Right renal pelvis (tissue), 4 donors: Measurements from ENCODE around the gene RNF157. TPM values are rescaled to one million over a fixed set of nuclear protein-coding genes. Genes with fewer than 3 reads are reported as not detected.
"Not testable (repeated sequence)": the region's sequence is repeated elsewhere in the genome, so short reads cannot be mapped to it uniquely, and the experiment has no call there.

ENCODE experiments used
- DNase-seq, 4 donors: peaks; one replicate each; pipeline ENCODE4 v3.0.0-alpha.2; 2013; ENCODE audit warnings: low read depth in 4 of 4, low spot score in 3 of 4, missing footprints in 1 of 4
- polyA plus RNA-seq, 4 donors: library from polyadenylated mRNA; unstranded; fragments of 120-200 nt; gene quantifications; one replicate each; pipeline ENCODE4 v1.2.1, GENCODE V29; 2013; ENCODE audit not compliant: insufficient read length in 4 of 4

The RNF157 gene
- polyA plus RNA-seq, 4 donors = 25.0 to 27.1 (median 26.6) TPM

GRCh38 chr17:76236603-76237002 is 3.7 kb downstream of the RNF157 start:
- no peak for DNase-seq

GRCh38 chr17:76235883-76236282 is 4.4 kb downstream of the RNF157 start:
- DNase-seq = no peak

GRCh38 chr17:76234354-76234679 is 6.0 kb downstream of the RNF157 start:
- DNase-seq = no peak

GRCh38 chr17:76233588-76234353 is 6.5 kb downstream of the RNF157 start:
- no peak for DNase-seq

DNA sequence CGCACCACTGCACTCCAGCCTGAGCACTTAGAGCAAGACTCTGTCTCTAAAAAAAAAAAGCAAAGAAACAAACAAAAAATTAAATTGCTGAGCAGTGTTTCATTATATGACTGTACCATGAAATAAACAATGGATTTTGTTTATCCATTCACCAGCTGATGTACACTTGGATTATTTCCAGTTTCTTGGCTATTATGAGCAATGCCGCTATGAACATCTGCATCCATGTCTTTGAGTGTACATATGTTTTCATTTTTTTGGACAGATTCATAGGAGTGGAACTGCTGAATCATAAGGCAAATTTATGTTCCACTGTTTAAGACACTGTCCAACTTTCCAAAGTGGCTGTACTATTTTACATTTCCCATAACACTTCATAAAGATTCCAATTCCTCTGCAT is 8.0 kb downstream of the RNF157 start:
- no peak for DNase-seq

DNA sequence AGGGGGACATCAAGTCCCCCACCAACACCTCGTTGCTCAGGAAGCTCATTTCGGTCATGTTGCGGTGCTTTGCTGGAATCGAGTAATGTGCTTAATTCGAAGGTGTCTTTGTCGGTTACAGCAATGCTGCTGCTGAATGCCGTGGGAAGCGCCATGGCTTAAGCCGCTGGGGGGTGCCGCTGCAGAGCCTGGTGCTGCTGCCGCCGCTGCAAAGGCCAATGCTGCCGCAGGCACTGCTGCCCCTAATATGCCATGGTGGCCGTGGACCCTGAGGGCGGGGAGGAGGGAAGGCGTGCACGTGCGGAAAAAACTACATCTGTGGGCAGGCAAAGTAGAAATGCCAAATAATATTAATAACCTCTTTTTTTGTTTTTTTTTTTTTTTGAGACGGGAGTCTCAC is 13.5 kb downstream of the RNF157 start:
- not testable (repeated sequence) for DNase-seq

DNA sequence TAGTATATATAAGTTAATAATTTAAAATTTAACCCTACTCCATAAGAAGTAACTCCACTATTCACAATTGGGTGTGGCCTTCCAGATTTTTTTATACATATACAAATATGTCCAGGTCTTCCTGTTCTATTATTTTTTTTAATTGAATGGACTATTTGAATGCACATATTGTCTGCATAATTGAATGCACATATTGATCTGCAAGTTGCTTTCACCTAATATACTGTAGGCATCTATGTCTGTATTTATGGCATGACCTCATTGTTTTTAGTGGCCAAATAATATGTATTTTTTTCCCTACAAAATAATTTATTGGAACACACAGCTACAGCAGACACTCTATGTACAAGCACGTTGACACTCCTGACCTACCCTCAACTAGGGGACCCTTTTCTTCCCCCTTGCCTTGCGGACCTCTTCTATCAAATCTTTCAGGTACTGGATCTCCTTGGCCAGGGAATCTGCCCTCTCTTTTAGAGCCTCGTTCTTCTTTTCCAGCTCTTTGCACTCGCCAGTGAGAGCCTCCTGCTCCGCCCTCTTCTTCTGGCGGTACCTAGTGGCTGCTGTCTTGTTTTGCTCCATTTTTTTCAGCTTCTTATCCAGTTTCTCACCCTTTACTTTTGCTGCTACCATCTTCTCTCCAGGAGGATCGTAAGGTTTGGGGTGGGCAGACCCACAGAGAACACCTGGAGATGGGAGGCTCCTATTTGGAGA is 14.8 kb downstream of the RNF157 start:
- not testable (repeated sequence) for DNase-seq

GRCh38 chr17:76223802-76224201 is 16.5 kb downstream of the RNF157 start:
- no peak for DNase-seq

DNA sequence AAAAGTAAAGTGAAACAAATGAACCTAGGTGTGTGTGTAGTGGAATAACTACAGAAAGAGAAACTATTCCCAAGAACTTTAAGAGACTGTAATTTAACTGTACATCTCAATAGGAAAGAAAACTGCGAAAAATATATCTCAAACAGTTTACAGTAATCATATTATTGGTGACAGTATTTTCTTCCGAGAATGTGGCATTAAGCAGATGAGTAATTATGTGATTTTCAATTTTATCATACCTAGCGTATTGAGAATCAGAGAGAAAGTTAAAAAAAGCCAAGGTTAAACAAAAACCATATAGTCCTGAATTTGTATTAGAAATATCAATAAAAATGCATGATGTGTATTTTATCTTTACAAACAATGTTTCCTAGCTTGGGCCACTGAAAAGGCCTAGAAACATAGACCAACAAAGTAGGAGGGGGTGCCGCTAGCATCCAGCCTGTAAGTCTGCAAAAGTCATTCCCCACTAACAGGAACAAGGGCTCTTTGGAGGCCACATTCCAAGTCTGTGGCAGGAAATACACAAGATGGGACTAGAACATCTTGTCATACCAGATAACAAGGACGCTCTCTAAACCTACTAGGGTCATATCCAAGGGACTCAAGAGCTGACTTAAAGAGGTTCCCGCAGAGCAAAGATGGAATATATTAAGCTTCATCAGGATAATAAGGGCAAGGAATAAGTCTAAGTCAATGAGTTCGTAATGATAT is 20.5 kb downstream of the RNF157 start:
- no peak for DNase-seq

- DNase-seq = no peak
Measured at GRCh38 chr17:76217081-76217480, 23.2 kb downstream of the RNF157 start.

DNA sequence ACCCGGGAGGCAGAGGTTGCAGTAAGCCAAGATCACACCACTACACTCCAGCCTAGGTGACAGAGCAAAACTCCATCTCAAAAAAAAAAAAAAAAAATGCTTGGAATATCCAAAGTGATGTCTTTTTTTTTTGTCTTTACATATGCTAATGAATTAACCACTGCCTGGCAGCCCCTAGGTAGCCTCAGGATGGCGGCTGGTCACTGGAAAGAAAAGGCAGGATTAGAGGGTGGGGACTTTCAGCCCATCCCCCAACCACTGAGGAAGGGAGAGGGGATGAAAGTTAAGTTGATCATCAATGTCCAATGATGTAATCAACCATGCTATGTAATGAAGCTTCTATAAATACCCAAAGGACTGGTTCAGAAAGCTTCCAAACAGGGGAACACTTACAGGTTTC is 26.8 kb downstream of the RNF157 start:
- no peak for DNase-seq

- DNase-seq = no peak
Measured at GRCh38 chr17:76208120-76208519, 32.2 kb downstream of the RNF157 start.

DNA sequence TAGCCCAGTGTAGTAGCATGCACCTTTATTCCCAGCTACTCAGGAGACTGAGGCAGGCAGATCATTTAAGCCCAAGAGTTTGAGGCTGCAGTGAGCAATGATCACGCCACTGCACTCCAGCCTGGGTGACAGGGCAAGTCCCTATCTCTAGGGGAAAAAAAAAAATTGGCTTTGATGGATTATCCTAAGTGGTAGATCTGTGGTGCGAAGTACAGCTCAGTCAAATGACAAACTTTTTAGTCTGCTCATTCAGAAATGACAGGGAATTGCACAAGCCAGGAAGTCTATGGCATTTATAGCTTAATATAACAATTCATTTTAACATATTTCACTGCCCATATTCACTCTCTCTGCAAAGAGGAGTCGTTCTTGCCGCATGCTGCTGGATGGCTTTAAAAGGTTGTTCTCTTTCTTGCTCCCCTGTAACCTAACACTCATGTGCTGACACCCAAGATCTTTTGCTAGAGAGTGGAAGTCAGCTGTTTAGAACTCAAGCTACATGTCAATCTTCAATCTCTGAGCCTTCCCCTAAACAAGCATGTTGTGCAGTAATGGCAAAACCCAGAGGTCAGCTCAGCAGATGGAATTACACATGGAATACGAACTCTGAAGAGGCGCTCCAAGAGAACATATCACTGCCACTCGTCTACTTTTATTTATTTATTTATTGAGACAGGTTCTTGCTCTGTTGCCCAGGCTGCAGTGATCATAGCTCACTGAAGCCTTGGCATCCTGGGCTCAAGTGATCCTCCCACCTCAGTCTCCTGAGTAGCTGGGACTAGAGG is 32.8 kb downstream of the RNF157 start:
- no peak for DNase-seq

DNA sequence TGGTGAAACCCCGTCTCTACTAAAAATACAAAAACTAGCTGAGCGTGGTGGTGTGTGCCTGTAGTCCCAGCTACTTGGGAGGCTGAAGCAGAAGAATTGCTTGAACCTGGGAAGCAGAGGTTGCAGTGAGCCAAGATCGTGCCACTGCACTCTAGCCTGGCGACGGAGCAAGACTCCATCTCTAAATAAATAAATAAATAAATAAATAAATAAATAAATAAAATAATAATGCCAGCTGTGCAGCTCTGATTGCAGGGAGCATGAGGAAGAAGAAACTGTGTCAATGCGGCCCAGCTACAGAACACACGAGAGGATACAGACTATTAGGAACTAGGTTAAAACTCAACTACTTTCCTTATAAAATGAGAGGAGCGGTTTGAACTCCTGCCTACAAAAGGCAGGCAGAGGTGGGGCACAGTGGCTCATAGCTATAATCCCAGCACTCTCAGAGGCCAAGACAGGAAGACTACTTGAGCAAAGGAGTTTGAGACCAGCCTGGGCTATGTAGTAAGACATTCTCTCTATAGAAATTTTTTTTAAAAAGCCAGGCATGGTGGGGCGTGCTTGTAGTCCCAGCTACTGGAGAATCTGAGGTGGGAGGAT is 34.6 kb downstream of the RNF157 start:
- not testable (repeated sequence) for DNase-seq

DNA sequence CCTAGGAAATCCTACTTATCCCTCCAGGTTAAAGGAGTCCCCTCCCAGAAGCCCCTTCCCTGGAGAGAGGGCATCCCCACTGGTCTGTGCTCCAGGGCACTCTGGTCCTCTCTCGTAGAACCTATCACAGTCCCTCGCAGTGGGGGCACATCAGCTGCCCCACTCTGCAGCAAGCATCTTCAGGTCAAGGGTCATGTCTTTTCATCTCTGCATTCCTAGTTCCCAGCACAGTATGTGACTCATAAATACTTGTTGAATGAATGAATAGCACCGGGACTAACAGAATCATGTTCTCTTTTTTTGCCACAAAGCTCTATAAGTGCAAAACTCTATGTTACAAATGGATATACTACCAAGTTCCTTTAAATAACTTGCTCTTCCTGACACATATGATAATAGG is 36.0 kb downstream of the RNF157 start:
- no peak for DNase-seq

- no peak for DNase-seq
Measured at GRCh38 chr17:76200354-76200753, 39.9 kb downstream of the RNF157 start.

GRCh38 chr17:76199469-76199868 is 40.8 kb downstream of the RNF157 start:
- no peak for DNase-seq

DNA sequence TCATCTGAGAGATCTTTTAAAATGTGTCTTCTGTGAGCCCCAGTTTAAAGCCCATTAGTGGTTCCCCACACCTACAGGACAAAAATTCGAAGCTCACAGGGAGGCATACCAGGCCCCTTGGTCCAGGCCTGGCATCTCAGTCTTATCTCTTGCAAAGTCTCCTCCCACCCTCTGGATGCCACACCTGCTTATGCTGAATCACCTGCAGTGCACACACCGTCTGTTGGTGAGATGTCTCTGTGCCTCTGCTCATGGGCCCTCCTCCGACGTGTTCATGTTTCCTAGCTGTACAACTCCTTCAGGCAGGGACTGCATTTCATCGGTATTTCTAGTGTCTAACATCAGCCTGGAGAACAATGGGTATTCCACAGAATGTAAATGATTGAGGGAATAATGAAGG is 41.6 kb downstream of the RNF157 start:
- DNase-seq = no peak

DNA sequence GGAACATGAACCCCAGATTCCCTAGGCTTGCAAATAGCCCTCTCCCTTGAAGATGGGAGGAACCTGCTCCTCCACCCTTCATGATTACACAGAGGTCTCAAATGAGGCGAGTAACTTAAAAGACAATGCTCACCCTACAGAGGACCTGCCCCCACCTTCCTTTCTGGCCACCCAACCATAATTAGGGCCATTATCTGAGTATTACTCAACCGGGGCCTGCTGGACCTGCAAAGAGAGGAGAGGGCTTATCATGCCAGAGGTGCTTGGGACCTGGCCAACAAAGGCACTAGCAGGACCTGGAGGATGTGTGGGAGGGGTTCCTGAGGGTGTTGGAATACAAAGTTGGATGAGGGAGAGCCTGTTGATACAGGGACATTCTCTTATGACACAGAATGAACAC is 42.4 kb downstream of the RNF157 start:
- no peak for DNase-seq

DNA sequence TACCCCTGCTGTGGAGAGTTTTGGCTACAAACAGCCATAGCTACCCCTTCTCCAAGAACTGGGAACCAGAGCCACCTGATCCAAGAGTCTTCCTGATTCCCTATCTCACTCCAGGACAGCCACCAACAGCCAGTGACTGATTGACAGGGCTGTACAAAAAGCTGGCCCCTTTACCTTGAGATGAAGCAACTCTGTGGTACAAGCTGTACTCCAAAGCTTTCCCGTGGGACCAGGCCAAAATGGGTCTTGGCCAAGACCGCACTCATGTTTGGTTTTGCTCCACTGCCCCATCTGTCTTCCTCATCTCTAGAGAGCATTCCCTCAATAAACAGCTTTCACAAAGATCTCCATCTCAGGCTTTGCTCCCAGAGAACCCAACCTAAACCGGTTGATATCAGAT is 43.6 kb downstream of the RNF157 start:
- DNase-seq = no peak
